IMR-90 (cell line): ENCODE measurements around the gene FAM240A. TPM values are rescaled to one million over a fixed set of nuclear protein-coding genes. Genes with fewer than 3 reads are reported as not detected.

ENCODE experiments used
- ATAC-seq: fragments of 200-7000 bp; cut with Tn5 transposase; 2 replicates; pipeline ENCODE4 v1.9.1; 2020; ENCODE audit warnings: low read depth, mild to moderate bottlenecking, moderate library complexity
- BruUV-seq: library from RNA; stranded (reverse); fragments of 400-500 nt; replicated peaks from 2 replicates; lab custom pipeline; 2021; lab: Mats Ljungman, UMichigan
- CTCF ChIA-PET: fragments of 300-600 bp; formaldehyde crosslinking; extraction: SDS; loops from one replicate; lab custom pipeline; 2021; ENCODE audit warnings: antibody characterized with exemption; lab: Yijun Ruan, JAX
- POLR2A ChIA-PET: fragments of 300-600 bp; sonication (Branson Sonifier 250); formaldehyde crosslinking; loops from one replicate; lab custom pipeline; 2022; ENCODE audit warnings: antibody characterized with exemption; ENCODE audit not compliant: unreplicated experiment; lab: Charles Lee
- DNase-seq: peaks from one replicate; pipeline ENCODE4 v3.0.0; 2013
- H2AFZ ChIP-seq: replicated peaks from 2 replicates; pipeline ENCODE3; 2013; ENCODE audit warnings: low read length, mild to moderate bottlenecking; ENCODE audit not compliant: poor library complexity
- H2AK5ac ChIP-seq: 2 replicates; pipeline ENCODE4 v1.6.1; 2013; ENCODE audit warnings: low read depth, low read length, inconsistent platforms
- H2AK9ac ChIP-seq: replicated peaks from 2 replicates; pipeline ENCODE3; 2013; ENCODE audit warnings: mild to moderate bottlenecking, low read depth, low read length, moderate library complexity; ENCODE audit not compliant: poor library complexity
- H2BK120ac ChIP-seq: 2 replicates; pipeline ENCODE4 v1.6.1; 2013; ENCODE audit warnings: low read depth, low read length, inconsistent platforms
- H2BK15ac ChIP-seq: 3 replicates; pipeline ENCODE4 v1.6.1; 2013; ENCODE audit warnings: low read depth, low read length, inconsistent platforms
- H2BK20ac ChIP-seq: 2 replicates; pipeline ENCODE4 v1.6.1; 2013; ENCODE audit warnings: low read depth, mild to moderate bottlenecking, inconsistent platforms, low read length, moderate library complexity
- H2BK5ac ChIP-seq: 2 replicates; pipeline ENCODE4 v1.6.1; 2013; ENCODE audit warnings: mild to moderate bottlenecking, low read depth, low read length, inconsistent platforms; ENCODE audit not compliant: poor library complexity, severe bottlenecking
- H3K14ac ChIP-seq: replicated peaks from 2 replicates; pipeline ENCODE4 v1.6.1; 2013; ENCODE audit warnings: low read depth, low read length, inconsistent platforms
- H3K18ac ChIP-seq: 2 replicates; pipeline ENCODE4 v1.6.1; 2013; ENCODE audit warnings: low read depth, low read length, control low read depth
- H3K23ac ChIP-seq: 2 replicates; pipeline ENCODE4 v1.6.1; 2013; ENCODE audit warnings: low read depth, low read length, inconsistent platforms
- H3K27ac ChIP-seq: 2 replicates; pipeline ENCODE4 v1.5.1; 2013; ENCODE audit warnings: mild to moderate bottlenecking, control low read depth, low read length; ENCODE audit not compliant: insufficient read depth
- H3K27me3 ChIP-seq: 2 replicates; pipeline ENCODE4 v1.6.1; 2013; ENCODE audit warnings: low read length; ENCODE audit not compliant: control insufficient read depth, insufficient read depth
- H3K36me3 ChIP-seq: 2 replicates; pipeline ENCODE4 v1.6.1; 2013; ENCODE audit warnings: low read length, mixed read lengths; ENCODE audit not compliant: control insufficient read depth, insufficient read depth
- H3K4ac ChIP-seq: 2 replicates; pipeline ENCODE4 v1.6.1; 2013; ENCODE audit warnings: low read depth, low read length, inconsistent platforms
- H3K4me1 ChIP-seq: 2 replicates; pipeline ENCODE4 v1.6.1; 2013; ENCODE audit warnings: low read length, mixed read lengths; ENCODE audit not compliant: control insufficient read depth, insufficient read depth
- H3K4me2 ChIP-seq: 2 replicates; pipeline ENCODE4 v1.6.1; 2013; ENCODE audit warnings: low read depth, mild to moderate bottlenecking, control low read depth, low read length, moderate library complexity
- H3K4me3 ChIP-seq: 2 replicates; pipeline ENCODE4 v1.5.1; 2013; ENCODE audit warnings: low read depth, mild to moderate bottlenecking, control low read depth, low read length, moderate library complexity; ENCODE audit not compliant: insufficient read depth
- H3K56ac ChIP-seq: 2 replicates; pipeline ENCODE4 v1.6.1; 2013; ENCODE audit warnings: low read length, inconsistent platforms; ENCODE audit not compliant: insufficient read depth; ENCODE audit errors: extremely low read depth
- H3K79me1 ChIP-seq, 2 experiments: 2 replicates each; pipeline ENCODE4 v1.6.1; 2013; ENCODE audit warnings: low read length in 2 of 2, inconsistent platforms in 1 of 2, low read depth in 1 of 2
- H3K9ac ChIP-seq: 2 replicates; pipeline ENCODE4 v1.6.1; 2013; ENCODE audit warnings: low read depth, low read length, control low read depth
- H3K9me1 ChIP-seq: 2 replicates; pipeline ENCODE4 v1.6.1; 2013; ENCODE audit warnings: low read length, inconsistent platforms; ENCODE audit not compliant: insufficient read depth
- H3K9me3 ChIP-seq: 2 replicates; pipeline ENCODE4 v1.6.1; 2013; ENCODE audit warnings: low read length; ENCODE audit not compliant: control insufficient read depth, insufficient read depth
- H4K20me1 ChIP-seq: 2 replicates; pipeline ENCODE4 v1.6.1; 2013; ENCODE audit warnings: low read length, inconsistent platforms; ENCODE audit not compliant: insufficient read depth
- H4K5ac ChIP-seq: 2 replicates; pipeline ENCODE4 v1.6.1; 2013; ENCODE audit warnings: mild to moderate bottlenecking, low read depth, low read length, control low read depth
- H4K8ac ChIP-seq, 2 experiments: 2 replicates each; pipeline ENCODE4 v1.6.1; 2013; ENCODE audit warnings: low read depth in 2 of 2, low read length in 2 of 2, control low read depth in 1 of 2, inconsistent platforms in 1 of 2
- H4K91ac ChIP-seq: 2 replicates; pipeline ENCODE4 v1.6.1; 2013; ENCODE audit warnings: low read depth, low read length, inconsistent platforms; ENCODE audit not compliant: insufficient read depth
- MAFK ChIP-seq: IDR thresholded peaks from 2 replicates; pipeline ENCODE4 v1.6.1; 2012; ENCODE audit warnings: low read depth, low read length, improper control_type of control experiment
- RFX5 ChIP-seq: IDR thresholded peaks from 2 replicates; pipeline ENCODE4 v1.8.0; 2012; ENCODE audit warnings: low read depth, mild to moderate bottlenecking, low read length, moderate library complexity
- WGBS, 2 experiments: methylation state at CpG; one replicate each; pipeline versions ENCODE4 v1.1.5 to v1.1.7; 2013; ENCODE audit warnings: missing lambda C conversion rate in 2 of 2; ENCODE audit not compliant: insufficient read length in 1 of 2; ENCODE audit errors: extremely low coverage in 2 of 2; 5-methylcytosine and 5-hydroxymethylcytosine counted together
- dilution Hi-C: fragments of 300-500 bp; cut with HindIII; formaldehyde crosslinking; loops from one replicate; pipeline ENCODE4 v1.14.3; 2018; ENCODE audit warnings: low sequenced_read_pairs; ENCODE audit not compliant: unreplicated experiment
- in situ Hi-C: fragments of 300-500 bp; cut with MboI; formaldehyde crosslinking; loops from 3 replicates; pipeline ENCODE4 v1.14.3; 2019; ENCODE audit warnings: low sequenced_read_pairs, inconsistent platforms, mixed read lengths
- intact Hi-C: fragments of 100-400 bp; cut with micrococcal nuclease; formaldehyde crosslinking; loops from 2 replicates; pipeline ENCODE4 v1.10.0; 2022
- polyA plus RNA-seq, 3 experiments: library from polyadenylated mRNA; depleted of rRNA; stranded (reverse); fragments of >200 nt; gene quantifications; 2 replicates each; pipeline ENCODE4 v1.2.3, GENCODE V29; 2012; ENCODE audit warnings: low replicate concordance in 1 of 3
- total RNA-seq: library from RNA; depleted of rRNA; stranded (reverse); fragments of >200 nt; gene quantifications from 2 replicates; pipeline ENCODE4 v1.2.3, GENCODE V29; 2012

The FAM240A gene
- total and polyA plus RNA-seq, 2 of the 4 experiments (the other 2 are of a cell fraction), result not detected

DNA sequence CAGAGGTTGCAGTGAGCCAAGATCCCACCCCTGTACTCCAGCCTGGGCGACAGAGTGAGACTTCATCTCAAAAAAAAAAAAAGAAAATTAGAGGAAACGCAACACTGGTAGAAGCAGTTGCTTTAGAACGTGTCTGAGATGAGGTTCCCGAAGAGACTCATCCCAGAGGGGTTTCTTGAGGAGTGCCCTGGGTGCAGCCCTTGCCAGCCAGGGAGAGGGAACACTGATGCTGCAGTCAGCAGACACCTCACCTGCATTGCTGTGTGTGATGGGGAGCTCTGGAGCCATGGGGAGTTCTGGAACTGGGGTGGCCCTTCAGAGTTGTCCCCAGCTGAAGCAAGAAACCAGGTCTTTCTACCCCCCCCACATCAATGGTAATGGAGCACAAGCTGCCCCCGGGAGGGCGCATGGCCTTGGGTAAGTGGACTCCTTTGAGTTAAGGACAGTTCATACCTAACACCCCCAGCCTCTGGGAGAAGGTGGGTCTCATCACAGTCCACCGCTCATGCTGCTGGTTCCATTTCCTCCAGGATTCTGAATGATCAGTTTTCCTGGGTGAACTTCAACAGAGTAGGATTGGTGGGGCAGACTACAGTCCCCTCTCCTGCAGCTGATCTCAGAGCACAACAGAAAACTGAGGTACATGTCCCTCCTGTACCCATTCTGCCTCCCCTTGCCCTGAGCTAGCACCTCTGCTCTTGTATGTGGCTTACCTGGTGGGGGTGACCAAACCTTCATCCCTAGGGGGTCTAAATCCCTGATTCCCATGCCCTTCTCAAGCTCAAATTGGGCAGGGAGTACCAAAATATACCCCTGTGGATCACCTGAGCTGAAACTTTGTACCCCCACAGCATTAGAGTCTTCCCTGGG is 27.5 kb upstream of the FAM240A start:
- H3K14ac ChIP-seq, result no peak overlapping the region
- no peak overlapping the region for H4K91ac ChIP-seq
- H2AK5ac ChIP-seq, result no peak overlapping the region
- no peak overlapping the region for H4K8ac ChIP-seq
- H3K4me3 ChIP-seq, result no peak overlapping the region
- in situ Hi-C loops, result no loop called here
- no peak overlapping the region for H3K23ac ChIP-seq
- intact Hi-C loops, result no loop called here
- no peak overlapping the region for H3K18ac ChIP-seq
- H2AK9ac ChIP-seq, result no peak overlapping the region
- CTCF ChIA-PET, result interaction anchor here (0.7 kb wide), 1 partner anchor 9 kb away, joined by 4 read pairs; no protein-coding TSS in a partner anchor
- H4K5ac ChIP-seq, result no peak overlapping the region
- no peaks in the 10 kb centered on the region for H4K20me1 ChIP-seq
- no peaks in the 10 kb centered on the region for H3K9me1 ChIP-seq
- no peaks in the 10 kb centered on the region for H3K36me3 ChIP-seq
- H2BK15ac ChIP-seq, result no peak overlapping the region
- no peaks in the 10 kb centered on the region for H3K79me1 ChIP-seq
- ATAC-seq, result no peak
- H2BK120ac ChIP-seq, result no peak overlapping the region
- H2AFZ ChIP-seq, result no peak overlapping the region
- H3K4me2 ChIP-seq, result no peak overlapping the region
- no peak overlapping the region for H3K4ac ChIP-seq
- BruUV-seq, result no TSS peak
- POLR2A ChIA-PET, result no interaction called here
- no peaks in the 10 kb centered on the region for H3K4me1 ChIP-seq
- no peak overlapping the region for H3K9ac ChIP-seq
- no peak overlapping the region for H2BK20ac ChIP-seq
- no peaks in the 10 kb centered on the region for H3K9me3 ChIP-seq
- no peak for DNase-seq
- no CpG with 5 or more reads among the region's 7 CpGs for WGBS, 2 experiments
- dilution Hi-C loops, result no loop called here
- H3K27me3 ChIP-seq, result peaks cover 26% of the 10 kb centered on the region
- no peak overlapping the region for H3K27ac ChIP-seq
- no peak overlapping the region for H2BK5ac ChIP-seq
- TF ChIP-seq RFX5 (no peak), MAFK (no peak)
- no peak overlapping the region for H3K56ac ChIP-seq
